HAP-1 (cell line): ENCODE measurements around the gene ICAM2.
A peak's percentile ranks its signal among the peaks of the same experiment; 100 is the strongest.

Experiments used
- DNase-seq, 2 experiments: peaks; one replicate each; pipeline ENCODE4 v3.0.0-alpha.2; 2016 to 2020; ENCODE audit warnings: low spot score in 2 of 2
- H3K27me3 ChIP-seq: fragments of 250-450 bp; sonication (Bioruptor Pico); 2 replicates; pipeline ENCODE4 v1.5.1; 2020; ENCODE audit warnings: low read depth, mild to moderate bottlenecking, moderate library complexity
- H3K36me3 ChIP-seq: fragments of 250-450 bp; sonication (Bioruptor Pico); replicated peaks from 2 replicates; pipeline ENCODE4 v1.5.1; 2020; ENCODE audit warnings: mild to moderate bottlenecking
- H3K4me1 ChIP-seq: fragments of 250-450 bp; sonication (Bioruptor Pico); 2 replicates; pipeline ENCODE4 v1.5.1; 2020; ENCODE audit warnings: mild to moderate bottlenecking
- H3K4me3 ChIP-seq: fragments of 250-450 bp; sonication (Bioruptor Pico); 2 replicates; pipeline ENCODE4 v1.5.1; 2020; ENCODE audit warnings: mild to moderate bottlenecking, moderate library complexity
- H3K9me3 ChIP-seq: fragments of 250-450 bp; sonication (Bioruptor Pico); 2 replicates; pipeline ENCODE4 v1.5.1; 2020; ENCODE audit warnings: mild to moderate bottlenecking, moderate library complexity
- in situ Hi-C: fragments of 300-500 bp; cut with MboI; formaldehyde crosslinking; loops from 3 replicates; pipeline ENCODE4 v1.14.3; 2020; ENCODE audit warnings: low sequenced_read_pairs, inconsistent platforms, mixed read lengths

Gene ICAM2

DNA sequence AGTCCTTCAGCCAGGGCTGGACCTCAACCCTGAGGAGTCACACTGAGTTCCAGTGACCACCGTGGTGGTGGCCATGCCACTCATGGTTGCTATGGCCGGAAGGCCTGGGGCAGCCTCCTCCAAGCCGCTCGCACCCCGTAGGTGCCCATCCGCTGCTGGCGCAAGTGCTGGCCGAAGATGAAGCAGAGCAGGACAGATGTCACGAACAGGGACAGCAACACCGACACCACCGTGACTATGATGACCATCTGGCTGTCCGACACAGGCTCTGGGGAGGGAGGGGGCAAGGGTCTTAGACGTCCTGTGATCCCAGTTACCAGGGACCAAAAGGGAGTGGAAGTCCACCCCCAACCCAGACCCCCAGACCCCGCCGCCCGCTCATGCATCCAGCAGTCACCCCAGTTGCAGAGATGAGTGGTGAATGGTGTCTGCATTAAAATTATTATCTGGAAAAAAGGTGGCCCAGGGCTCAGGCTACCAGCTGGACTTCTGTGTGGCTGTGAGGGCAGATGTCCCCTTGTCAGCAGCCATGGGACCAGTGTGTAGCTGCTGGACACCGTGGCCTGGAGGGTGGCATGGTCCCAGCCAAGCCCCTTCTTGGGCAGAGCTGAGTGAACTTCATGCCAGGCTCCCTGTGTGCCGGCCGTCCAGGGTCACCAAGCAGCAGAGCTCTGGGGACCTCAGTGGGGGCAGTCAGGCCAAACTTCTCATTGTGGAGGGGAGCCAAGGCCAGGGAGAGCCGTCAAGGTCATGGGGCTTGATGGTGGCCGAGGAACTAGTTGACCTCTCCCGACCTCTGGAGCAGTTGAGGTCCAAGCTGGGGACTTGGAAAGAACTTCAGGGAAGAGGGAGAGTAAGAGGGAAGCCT lies 17.5 kb downstream of the ICAM2 start:
- no peaks in the 10 kb centered on the region for H3K9me3 ChIP-seq
- peaks cover under 1% of the 10 kb centered on the region; the same call in 1 of the 2 replicates for H3K27me3 ChIP-seq
- in situ Hi-C loops = no loop called here
- no peak for DNase-seq
- H3K36me3 ChIP-seq = no peaks in the 10 kb centered on the region
- no peaks in the 10 kb centered on the region for H3K4me1 ChIP-seq
- H3K4me3 ChIP-seq = no peak overlapping the region

DNA sequence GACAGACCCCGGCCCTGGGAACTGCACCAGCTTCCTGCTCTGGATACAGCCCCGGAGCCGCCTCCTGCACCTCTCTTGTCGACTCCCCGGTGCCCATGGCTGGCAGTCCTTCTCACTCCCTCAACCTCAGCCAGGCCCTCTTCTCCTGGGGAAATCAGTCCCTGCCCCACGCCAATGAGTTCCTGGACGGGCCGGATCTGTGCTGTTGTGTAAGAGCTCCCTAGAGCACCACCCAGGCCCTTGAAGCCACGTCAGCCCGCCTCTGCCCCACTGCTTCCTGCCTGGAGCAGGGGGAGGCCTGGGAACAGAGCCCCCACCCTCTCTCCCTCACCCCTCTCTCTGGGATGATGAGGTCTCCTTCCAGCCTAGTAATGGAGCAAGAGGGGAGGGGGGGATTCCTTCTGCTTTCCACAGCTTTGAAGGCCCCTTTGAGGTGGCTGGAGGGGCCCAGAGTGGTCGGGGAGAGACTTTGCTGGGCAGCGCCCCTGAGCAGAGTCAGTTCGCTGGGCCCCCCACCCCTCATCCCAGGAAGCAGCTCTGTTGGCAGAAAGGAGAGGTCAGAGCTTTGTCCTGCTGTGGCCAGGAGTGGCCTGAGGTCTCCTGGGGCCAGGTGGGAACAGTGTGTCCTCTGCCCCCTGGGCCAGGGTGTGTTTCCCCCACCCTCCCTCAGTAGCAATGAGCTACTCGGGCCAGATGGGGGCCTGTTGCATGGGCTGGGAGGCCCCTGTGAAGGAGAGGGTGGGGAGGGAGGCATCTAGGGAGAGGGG lies 18.5 kb downstream of the ICAM2 start:
- no peak for DNase-seq
- no peaks in the 10 kb centered on the region for H3K4me1 ChIP-seq
- in situ Hi-C loops = no loop called here
- no peaks in the 10 kb centered on the region for H3K9me3 ChIP-seq
- H3K36me3 ChIP-seq = no peaks in the 10 kb centered on the region
- H3K4me3 ChIP-seq = no peak overlapping the region
- H3K27me3 ChIP-seq = peaks cover 7% of the 10 kb centered on the region; the same call in 1 of the 2 replicates

DNA sequence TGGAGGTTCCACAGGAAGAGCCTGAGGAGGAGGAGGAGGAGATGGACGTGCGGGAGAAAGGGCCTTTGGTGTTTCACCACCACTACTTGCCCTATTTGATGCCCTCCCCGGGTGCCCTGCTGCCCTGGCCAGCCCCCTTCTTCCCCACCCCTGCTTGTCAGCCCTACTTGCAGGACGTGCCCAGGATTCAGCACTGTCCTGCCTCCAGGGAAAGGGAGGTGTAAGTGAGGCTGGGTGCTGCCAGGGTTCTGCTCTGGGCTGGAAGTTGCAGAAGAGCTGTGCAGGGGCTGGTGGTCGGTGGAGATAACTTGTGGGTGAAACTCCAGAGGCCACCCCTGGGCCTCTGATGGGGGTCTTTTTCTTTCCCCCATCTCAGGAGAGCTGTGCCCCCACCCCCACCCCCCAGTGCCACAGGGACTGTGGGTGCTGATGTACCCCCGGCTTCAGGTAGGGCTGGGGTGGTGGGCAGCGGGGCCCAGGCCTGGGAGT lies 19.3 kb downstream of the ICAM2 start:
- Histone ChIP-seq H3K4me3 (no peak overlapping the region), H3K4me1 (no peaks in the 10 kb centered on the region)
- DNase-seq = no peak

DNA sequence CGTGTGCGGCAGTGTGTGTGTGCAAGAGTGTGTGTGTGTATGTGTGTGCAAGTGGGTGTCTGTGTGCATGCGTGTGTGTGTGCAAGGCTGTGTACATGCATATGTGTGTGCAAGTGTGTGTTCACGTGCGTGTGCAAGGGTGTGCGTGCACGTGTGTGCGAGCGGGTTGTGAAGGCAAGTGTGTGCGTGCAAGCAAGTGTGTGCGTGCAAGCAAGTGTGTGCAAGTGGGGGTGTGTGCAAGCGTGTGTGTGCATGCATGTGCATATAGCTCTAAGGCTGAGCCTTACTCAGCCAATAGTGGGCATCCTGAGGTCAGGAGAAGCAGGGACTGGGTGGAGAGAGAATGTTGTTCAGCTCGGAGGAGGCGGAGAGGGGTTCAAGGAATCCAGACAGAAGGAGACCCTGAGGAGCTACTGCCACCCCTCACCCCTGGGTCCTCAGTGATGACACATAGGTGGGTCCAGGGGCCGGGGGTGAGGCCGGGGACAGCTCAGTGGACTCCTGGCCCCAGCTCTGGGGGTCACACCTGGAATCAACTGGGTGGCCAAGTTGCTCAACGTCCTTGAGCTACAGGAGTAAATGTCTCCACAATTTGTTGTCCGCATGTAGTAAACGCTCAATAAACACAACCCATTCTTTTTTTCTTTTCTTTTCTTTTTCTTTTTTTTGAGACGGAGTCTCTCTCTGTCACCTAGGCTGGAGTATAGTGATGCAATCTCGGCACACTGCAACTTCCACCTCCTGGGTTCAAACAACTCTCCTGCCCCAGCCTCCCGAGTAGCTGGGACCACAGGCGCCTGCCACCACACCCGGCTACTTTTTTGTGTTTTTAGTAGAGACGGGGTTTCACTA lies 20.5 kb downstream of the ICAM2 start:
- Histone ChIP-seq H3K9me3 (no peaks in the 10 kb centered on the region), H3K4me1 (no peaks in the 10 kb centered on the region), H3K4me3 (no peak overlapping the region), H3K36me3 (no peaks in the 10 kb centered on the region), H3K27me3 (peaks cover 8% of the 10 kb centered on the region; the same call in 1 of the 2 replicates)
- in situ Hi-C loops = no loop called here
- no peak for DNase-seq

More for the DNA sequence above, 19.3 kb downstream of the ICAM2 start:
- in situ Hi-C loops = no loop called here
- Histone ChIP-seq H3K36me3 (no peaks in the 10 kb centered on the region), H3K27me3 (peaks cover 7% of the 10 kb centered on the region; the same call in 1 of the 2 replicates), H3K9me3 (no peaks in the 10 kb centered on the region)

DNA sequence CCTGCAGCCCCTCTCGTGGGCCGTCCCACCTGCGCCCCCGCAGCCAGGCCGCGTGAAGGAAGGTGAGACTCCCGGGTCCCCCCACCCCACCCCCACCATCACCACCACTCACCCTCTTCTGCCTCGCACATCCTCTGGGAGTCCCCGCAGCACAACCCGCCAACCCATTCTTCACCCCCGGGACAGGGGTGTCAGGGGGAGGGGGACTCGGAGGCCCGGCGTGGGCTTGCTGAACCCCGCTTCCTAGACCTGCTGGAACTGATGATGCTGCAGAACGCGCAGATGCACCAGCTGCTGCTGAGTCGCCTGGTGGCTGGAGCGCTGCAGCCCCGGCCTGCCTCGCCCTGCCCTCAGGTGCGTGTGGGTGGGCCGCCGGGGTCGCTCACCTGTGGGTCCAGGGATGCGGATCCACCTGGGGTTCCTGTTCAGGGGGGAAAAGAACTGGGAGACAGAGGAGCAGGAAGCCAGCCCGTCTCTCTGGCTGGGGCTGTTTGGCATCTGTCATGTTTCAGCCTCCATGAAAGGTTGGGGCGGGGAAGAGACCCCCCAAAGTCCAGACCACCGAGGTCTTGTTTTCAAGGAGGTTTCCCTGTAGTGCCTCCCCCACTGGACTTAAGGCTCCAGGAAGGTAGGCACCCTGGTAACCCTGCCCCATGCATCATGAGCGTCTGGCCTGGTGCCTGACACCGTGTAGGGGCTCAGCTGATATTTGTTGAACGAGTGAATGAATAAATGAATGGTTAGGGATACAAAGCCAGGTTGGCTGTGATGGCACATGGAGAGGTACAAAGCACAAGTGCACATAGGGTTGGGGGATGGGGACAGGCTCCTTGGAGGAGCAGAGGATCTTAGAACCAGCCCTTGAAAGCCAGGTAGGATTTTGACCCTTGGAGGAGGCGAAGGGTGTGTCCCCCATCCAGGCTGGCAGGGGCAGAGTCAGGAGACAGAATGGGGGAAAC lies 21.4 kb downstream of the ICAM2 start:
- peak overlapping the region; percentile 36 for H3K4me3 ChIP-seq
- H3K4me1 ChIP-seq = no peaks in the 10 kb centered on the region
- no peak for DNase-seq
- no peaks in the 10 kb centered on the region for H3K9me3 ChIP-seq
- H3K36me3 ChIP-seq = no peaks in the 10 kb centered on the region
- peaks cover 11% of the 10 kb centered on the region; the same call in 1 of the 2 replicates for H3K27me3 ChIP-seq
- in situ Hi-C loops = no loop called here

DNA sequence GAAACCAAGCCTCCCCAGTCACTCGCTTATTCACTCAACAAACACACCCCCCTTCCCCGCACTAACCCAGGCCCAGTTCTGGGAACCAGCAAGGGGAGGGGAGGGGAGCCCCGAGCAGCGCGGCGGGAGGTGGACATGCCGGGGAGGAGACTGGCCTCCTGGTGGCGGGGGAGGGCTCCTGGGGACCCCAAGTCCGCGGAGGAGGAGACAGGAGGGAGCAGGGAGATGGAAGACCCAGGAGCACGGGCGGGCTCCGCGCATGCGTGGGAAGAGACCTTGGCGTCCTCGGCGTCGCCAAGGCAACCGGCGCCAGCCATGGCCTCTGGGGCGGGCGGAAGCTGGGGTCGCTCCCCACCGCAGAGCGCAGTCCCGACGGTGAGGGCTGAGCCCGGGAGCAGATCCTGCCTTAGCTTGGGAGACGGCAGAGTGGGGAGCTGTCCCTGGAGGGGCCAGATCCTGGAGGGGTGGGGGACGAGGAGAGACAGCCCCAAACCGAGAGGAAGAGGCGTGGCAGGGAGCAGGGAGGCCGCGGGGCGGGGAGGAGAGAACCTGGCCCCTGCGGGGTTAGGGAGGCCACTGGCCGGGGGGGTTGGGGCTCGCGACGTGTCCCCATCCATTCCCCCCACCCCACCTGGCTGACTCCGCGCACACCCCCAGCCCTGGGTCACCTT lies 22.2 kb downstream of the ICAM2 start, which contains the start of gene PRR29:
Gene PRR29 (plus strand): TSS at position 302 of the 671 bp plus-strand sequence. CDS start 14 bp downstream, at position 316.
- Histone ChIP-seq H3K36me3 (no peaks in the 10 kb centered on the region), H3K9me3 (no peaks in the 10 kb centered on the region), H3K27me3 (peaks cover 17% of the 10 kb centered on the region; the same call in 1 of the 2 replicates), H3K4me1 (no peaks in the 10 kb centered on the region), H3K4me3 (peak within 1 kb of the TSS; percentile 36)
- in situ Hi-C loops = no loop called here
- peak; percentile 47 to 81 for DNase-seq

DNA sequence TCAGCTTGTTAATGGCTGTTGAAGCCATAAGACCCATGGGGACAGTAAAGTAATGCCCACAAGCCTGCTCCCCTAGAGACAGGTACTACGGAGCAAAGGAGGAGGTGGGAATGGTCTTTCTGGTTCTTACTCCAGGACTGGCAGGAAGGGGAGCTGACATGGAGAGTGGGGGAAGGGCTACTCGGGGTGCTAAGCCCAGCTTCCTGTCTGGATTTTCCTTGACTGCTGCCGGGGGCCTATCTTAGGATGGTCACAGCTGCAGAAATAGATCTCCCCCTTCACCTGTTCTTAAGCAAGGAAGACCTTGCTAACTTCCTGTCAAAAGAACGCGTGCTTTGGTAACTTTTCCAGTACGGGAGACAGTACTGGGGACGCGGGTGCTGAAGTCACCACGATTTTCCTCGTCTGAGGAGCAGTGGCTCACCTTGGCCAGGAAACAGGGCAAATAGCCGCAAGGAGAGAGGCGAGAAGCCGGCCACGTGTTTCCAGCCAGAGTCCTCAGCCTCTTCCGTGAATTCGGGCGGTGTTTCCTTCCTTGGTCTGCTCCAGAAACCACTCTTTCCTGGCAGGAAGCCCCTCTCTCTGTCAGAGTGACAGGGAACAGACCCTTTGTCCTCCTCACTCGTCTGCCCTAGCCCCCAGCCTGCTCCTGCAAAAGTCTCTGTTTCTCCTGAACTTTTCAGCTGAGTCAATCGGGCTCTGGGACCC lies 22.9 kb downstream of the ICAM2 start:
- in situ Hi-C loops = no loop called here
- no peak for DNase-seq
- H3K4me3 ChIP-seq = no peak overlapping the region
- no peaks in the 10 kb centered on the region for H3K9me3 ChIP-seq
- H3K36me3 ChIP-seq = no peaks in the 10 kb centered on the region
- peaks cover 18% of the 10 kb centered on the region for H3K27me3 ChIP-seq
- no peaks in the 10 kb centered on the region for H3K4me1 ChIP-seq

DNA sequence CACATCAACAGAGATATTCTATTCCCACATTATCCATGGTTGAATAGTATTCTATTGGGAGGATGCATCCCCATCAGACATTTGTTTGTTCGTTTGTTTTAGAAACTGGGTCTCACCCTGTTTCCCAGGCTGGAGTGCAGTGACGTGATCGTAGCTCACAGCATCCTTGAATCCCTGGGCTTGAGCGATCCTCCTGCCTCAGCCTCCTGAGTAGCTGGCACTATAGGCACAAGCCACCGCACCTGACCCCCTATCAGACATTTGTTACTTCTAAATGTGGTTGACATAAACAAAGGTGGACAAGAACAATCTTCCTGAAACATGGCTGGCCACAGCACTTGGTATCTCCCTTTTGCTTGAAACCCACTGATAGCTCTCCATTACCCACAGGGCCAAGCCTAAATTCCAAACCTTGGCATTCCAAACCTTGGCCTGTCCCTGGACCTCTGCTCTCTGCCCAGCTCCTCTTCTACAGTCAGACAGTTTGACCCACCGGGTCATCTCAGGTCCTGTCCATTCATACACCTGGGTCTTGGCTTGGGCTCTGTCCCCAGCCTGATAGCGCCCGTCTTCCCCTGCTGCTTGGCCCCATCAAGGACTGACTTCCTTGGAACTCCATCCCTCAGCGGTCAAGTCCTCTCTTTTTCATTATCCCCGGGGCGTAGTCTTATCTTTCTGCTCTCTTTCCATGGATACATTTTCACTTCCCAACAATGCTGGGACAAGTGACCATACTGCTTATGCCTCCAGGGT lies 23.8 kb downstream of the ICAM2 start:
- Histone ChIP-seq H3K4me1 (no peaks in the 10 kb centered on the region), H3K36me3 (no peaks in the 10 kb centered on the region), H3K9me3 (no peaks in the 10 kb centered on the region), H3K4me3 (no peak overlapping the region), H3K27me3 (peaks cover 24% of the 10 kb centered on the region)
- in situ Hi-C loops = no loop called here
- DNase-seq = no peak

DNA sequence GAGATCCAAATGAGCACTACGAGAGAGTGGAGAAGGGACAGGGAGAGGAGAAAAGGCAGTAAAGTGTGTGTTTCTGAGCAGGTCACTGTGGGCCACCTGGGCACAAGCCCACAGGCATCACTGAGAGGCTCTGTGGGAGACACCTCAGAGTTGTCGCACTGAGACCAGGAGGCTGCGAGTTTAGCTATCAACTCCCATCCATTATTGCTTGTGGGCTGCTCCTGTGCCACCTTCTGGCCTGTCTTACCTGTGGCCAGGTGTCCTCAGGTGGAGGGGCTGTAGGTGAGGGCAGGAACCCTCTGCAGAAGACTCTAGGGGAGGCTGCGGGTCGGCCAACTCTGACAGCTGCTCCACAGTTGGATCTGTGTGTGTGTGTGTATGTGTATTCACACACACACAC lies 24.8 kb downstream of the ICAM2 start:
- peaks cover 24% of the 10 kb centered on the region for H3K27me3 ChIP-seq
- DNase-seq = no peak
- in situ Hi-C loops = no loop called here
- no peaks in the 10 kb centered on the region for H3K9me3 ChIP-seq
- H3K4me3 ChIP-seq = no peak overlapping the region
- H3K4me1 ChIP-seq = no peaks in the 10 kb centered on the region
- H3K36me3 ChIP-seq = no peaks in the 10 kb centered on the region

DNA sequence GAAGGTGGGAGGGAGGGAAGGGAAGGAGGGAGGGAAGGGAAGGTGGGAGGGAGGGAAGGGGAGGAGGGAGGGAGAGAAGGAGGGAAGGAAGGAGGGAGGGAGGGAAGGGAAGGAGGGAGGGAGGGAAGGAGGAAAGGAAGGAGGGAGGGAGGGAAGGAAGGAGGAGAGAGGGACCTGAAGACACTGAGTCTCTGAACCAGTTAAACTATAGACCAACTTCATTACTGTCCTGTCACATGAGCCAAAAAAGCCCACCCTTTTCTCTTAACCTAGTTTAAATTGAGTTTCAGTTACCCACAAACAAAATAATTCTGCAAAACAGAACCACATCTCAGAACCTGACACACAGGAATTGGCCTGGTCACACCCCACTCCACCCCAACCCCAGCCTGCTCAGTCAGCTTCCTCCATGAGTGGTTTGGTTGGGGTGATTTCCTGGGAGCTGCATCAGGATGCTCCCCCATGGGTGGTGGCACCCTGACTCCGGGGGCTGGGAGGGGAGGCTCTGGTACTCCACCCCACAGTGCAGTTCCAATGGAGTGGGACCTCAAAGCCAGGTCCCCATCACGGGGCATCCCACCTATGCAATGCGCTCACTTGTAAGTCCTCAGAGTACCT lies 27.0 kb downstream of the ICAM2 start:
- no peak for DNase-seq
- Histone ChIP-seq H3K36me3 (no peaks in the 10 kb centered on the region), H3K4me1 (no peaks in the 10 kb centered on the region), H3K9me3 (no peaks in the 10 kb centered on the region), H3K4me3 (no peak overlapping the region), H3K27me3 (peaks cover 24% of the 10 kb centered on the region)
- in situ Hi-C loops = no loop called here

DNA sequence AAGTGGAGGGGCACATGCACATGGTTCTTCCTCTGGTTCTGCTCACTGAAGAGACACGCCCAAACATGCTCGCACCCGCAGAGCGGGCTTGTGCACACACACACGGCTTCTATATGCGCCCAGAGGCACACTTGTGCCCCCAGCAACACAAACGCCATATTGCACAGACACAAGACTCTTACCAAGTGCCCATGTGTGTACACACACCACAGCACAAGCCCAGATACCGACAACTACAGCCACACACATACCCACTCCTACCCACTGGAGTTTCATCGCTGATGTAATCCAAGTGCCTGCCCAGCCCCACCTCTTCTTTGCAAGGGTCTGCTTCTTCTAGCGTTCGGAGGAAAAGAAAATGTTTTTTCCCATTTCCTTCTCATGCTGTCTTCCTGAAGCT lies 28.8 kb downstream of the ICAM2 start:
- Histone ChIP-seq H3K9me3 (no peaks in the 10 kb centered on the region), H3K4me1 (no peaks in the 10 kb centered on the region), H3K36me3 (no peaks in the 10 kb centered on the region), H3K4me3 (no peak overlapping the region), H3K27me3 (peaks cover 17% of the 10 kb centered on the region)
- in situ Hi-C loops = no loop called here
- no peak for DNase-seq
